Measurements from ENCODE around the gene PCDH8. TPM values are rescaled to one million over a fixed set of nuclear protein-coding genes. Genes with fewer than 3 reads are reported as not detected.
"Not testable (repeated sequence)": the region's sequence is repeated elsewhere in the genome, so short reads cannot be mapped to it uniquely, and the experiment has no call there.

PCDH8 gene
- total RNA-seq, 1 donor from 2014 or later = not detected

DNA sequence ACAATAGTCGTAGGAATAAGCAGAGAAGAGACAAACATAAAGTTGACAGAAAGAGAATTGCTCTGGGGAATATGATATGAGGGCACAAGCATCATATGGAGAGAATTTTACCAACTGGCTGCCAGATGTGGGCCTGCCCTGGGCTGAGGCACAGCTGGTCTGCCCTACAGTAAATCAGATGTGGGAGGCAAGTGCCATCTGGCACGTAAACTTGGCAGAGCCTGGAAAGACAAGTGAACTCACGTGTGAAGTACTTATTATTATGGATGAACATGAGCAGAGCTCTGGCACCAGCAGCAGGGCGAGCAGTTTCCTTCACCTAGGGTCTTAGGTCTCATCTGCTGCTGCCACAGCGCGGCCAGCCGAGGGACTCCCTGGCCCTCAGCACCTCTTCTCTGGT lies 20.6 kb downstream of the PCDH8 start:
- DNase-seq (ENCODE audit: low read depth, low spot score) = no peak

- DNase-seq (ENCODE audit: low read depth, low spot score) = not testable (repeated sequence)
Observed at GRCh38 chr13:52817886-52818285, 30.6 kb downstream of the PCDH8 start.

DNA sequence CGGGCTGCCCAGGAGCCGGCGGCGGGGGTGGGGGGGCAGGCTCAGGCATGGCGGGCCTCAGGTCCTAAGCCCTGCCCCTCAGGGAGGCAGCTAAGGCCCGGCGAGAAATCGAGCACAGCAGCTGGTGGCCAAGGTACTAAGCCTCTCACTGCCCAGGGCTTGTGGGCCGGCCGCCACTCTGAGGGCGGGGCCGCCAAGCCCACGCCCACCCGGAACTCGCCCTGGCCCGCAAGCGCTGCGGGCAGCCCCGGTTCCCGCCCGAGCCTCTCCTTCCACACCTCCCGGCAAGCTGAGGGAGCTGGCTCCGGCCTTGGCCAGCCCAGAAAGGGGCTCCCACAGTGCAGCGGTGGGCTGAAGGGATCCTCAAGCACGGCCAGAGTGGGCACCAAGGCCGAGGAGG lies 33.1 kb downstream of the PCDH8 start:
- no peak for DNase-seq (ENCODE audit: low read depth, low spot score)

- DNase-seq (ENCODE audit: low read depth, low spot score) = no peak
Observed at GRCh38 chr13:52812941-52813340, 35.5 kb downstream of the PCDH8 start.

GRCh38 chr13:52811841-52812240 lies 36.6 kb downstream of the PCDH8 start:
- no peak for DNase-seq (ENCODE audit: low read depth, low spot score)

DNA sequence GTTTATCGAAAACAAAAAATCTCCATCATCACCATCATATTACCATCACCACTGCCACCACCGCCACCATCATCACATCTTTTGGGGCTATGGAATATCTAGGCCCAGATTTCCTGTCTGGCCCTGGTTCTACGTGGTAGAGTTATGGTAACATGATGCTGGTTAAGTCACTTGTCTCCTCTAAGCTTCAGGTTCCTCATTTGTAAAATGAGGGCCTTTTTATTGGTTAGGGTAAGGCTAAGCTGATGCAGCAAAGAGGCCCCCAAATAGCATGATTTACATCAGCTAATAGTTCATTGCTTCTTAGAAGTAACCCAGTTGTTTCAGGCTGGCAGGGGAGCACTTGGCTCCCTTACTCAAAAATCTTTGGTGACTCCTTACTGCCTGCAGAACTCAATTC lies 37.9 kb downstream of the PCDH8 start:
- DNase-seq (ENCODE audit: low read depth, low spot score) = no peak

DNA sequence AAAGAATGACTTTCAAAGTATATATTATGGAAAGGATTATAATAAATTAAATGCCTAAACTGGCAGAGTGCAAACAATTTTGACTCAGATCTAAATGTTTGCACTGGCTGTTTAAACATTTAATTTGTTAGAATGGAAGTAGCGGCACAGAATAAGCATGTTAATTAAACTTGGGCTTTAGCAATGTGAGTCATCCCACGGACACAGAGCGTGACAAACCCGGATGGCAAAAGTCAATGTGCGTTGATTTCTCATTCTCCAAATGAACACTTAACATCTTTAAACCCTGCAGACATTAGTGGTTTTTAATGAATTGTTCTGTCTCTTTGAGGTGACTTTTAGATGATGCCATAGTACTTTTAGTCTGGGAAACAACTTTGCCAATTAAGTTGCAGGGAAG lies 38.4 kb downstream of the PCDH8 start:
- DNase-seq (ENCODE audit: low read depth, low spot score) = no peak

GRCh38 chr13:52809310-52809769 lies 39.1 kb downstream of the PCDH8 start:
- DNase-seq (ENCODE audit: low read depth, low spot score) = peak; percentile 66

GRCh38 chr13:52808842-52809219 lies 39.6 kb downstream of the PCDH8 start:
- no peak for DNase-seq (ENCODE audit: low read depth, low spot score)

DNA sequence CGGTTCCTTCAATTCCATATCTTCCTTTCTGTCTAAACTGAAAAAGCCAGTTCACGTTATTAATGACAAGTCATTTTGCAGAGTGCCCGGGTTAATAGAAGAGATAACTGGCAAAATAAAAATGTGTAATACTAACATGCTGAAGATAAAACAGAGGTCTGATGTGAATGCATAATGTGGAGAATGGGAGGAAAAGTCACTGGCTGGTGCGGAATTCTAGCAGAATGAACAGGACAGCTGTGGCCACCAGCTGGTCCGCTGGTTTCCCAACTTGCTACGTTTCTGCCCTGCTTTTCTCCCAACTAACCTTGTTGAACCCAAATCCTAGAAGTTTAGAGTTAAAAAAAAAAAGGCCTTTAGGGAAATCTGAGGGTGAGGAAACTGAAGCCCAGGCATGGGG lies 42.4 kb downstream of the PCDH8 start:
- no peak for DNase-seq (ENCODE audit: low read depth, low spot score)

DNA sequence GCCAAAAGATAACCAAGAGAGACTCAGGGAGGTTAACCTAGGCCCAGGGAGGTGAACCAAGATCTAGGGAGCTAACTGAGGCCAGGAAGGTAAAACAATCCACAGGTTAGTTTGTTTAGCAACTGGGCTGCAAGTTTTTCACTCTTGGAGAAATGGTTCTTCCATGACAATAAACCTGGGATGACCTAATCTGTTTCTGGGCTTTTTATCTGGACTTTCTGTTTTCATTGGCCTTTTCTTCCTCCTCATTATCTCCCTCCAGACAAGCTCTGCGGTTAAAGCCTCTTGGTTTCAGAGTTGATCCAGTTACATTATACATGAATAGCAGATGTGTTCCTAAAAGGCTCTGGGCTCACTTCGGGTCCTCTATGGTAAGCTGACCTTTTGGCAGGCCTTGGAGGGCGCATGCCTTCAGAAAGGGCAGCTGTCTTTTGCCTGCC lies 44.2 kb downstream of the PCDH8 start:
- DNase-seq (ENCODE audit: low read depth, low spot score) = no peak

GRCh38 chr13:52800856-52801255 lies 47.6 kb downstream of the PCDH8 start:
- no peak for DNase-seq (ENCODE audit: low read depth, low spot score)

GRCh38 chr13:52798770-52799430 lies 49.5 kb downstream of the PCDH8 start:
- DNase-seq (ENCODE audit: low read depth, low spot score) = no peak

- no peak for DNase-seq (ENCODE audit: low read depth, low spot score)
Observed at GRCh38 chr13:52797176-52797575, 51.3 kb downstream of the PCDH8 start.

- DNase-seq (ENCODE audit: low read depth, low spot score) = no peak
Observed at GRCh38 chr13:52794589-52794988, 53.9 kb downstream of the PCDH8 start.

DNA sequence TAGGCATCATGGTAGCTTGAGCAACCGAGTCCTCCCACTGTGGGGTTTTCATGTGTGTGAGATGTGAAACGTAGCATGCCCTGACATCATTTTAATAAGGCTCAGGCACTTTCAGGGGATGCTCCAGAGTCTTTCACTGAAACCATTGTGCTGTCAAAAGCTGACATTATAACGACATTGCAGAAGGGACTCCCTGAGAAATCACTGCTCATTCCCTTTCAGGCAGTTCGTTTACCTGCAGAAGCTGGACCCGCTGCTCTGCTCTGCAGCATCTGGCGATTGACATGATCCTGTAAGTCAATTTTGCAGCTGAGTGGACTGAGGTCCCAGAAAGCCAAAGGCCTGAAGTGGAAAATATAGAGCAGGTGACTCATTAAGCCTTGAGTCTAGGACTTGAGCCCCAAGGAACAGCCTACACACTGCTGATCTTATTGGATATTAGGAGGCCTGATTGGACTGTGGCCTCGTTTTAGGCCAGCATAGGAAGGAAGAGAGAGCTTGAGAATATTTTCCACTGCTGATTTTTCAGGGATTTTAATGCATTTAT lies 54.9 kb downstream of the PCDH8 start:
- no peak for DNase-seq (ENCODE audit: low read depth, low spot score)

Other genes with a start within 250 kb of the PCDH8 start
- 3.4 and 4.3 TPM in 2 replicates for gene HNRNPA1L2, start 206.2 kb downstream of the PCDH8 start, total RNA-seq
- 59.0 and 111 TPM in 2 replicates for gene SUGT1, start 195.8 kb downstream of the PCDH8 start, total RNA-seq
- not detected in 2 replicates for gene CNMD, start 108.8 kb downstream of the PCDH8 start, total RNA-seq
- not detected in 2 replicates for gene OLFM4, start 180.2 kb upstream of the PCDH8 start, total RNA-seq